Right lobe of liver (tissue), 6 donors: ENCODE results near the gene DICER1. TPM values are rescaled to one million over a fixed set of nuclear protein-coding genes. Genes with fewer than 3 reads are reported as not detected.
A peak's percentile ranks its signal among the peaks of the same experiment; 100 is the strongest.

ENCODE experiments used
- ATAC-seq, 4 donors: fragments of 200-7000 bp; cut with Tn5 transposase; one replicate each; pipeline ENCODE4 v1.9.1; 2020; ENCODE audit warnings: mild to moderate bottlenecking in 4 of 4, moderate library complexity in 4 of 4
- DNase-seq, 3 donors: peaks; one replicate each; pipeline ENCODE4 v3.0.0-alpha.2; 2020
- H3K27ac ChIP-seq, 3 donors: fragments of 200-600 bp; one replicate each; pipeline ENCODE4 v1.8.0; 2022
- H3K27me3 ChIP-seq, 2 donors: fragments of 200-600 bp; one replicate each; pipeline ENCODE4 v1.8.0; 2022
- H3K36me3 ChIP-seq, 4 donors: fragments of 200-600 bp; sonication (generic) in 1 of 4; one replicate each; pipeline versions ENCODE4 v1.5.1 to v1.8.0; 2017 to 2022; ENCODE audit warnings: control low read depth in 1 of 4
- H3K4me1 ChIP-seq, 4 donors: fragments of 200-600 bp; sonication (generic) in 1 of 4; one replicate each; pipeline versions ENCODE4 v1.5.1 to v1.8.0; 2017 to 2022; ENCODE audit warnings: control low read depth in 1 of 4
- H3K4me3 ChIP-seq, 3 donors: fragments of 200-600 bp; one replicate each; pipeline ENCODE4 v1.8.0; 2022
- H3K9me3 ChIP-seq, 4 donors: fragments of 200-600 bp; sonication (generic) in 1 of 4; one replicate each; pipeline versions ENCODE4 v1.5.1 to v1.8.0; 2017 to 2022; ENCODE audit warnings: control low read depth in 1 of 4
- CTCF ChIP-seq, 4 donors: fragments of 200-600 bp in 3 of 4; fragments of 450-650 bp in 1 of 4; IDR thresholded peaks; one replicate each; pipeline versions ENCODE4 v1.5.1 to v1.8.0; 2016 to 2022; ENCODE audit warnings: antibody characterized with exemption in 4 of 4, mild to moderate bottlenecking in 2 of 4
- POLR2A ChIP-seq: fragments of 450-650 bp; IDR thresholded peaks from one replicate; pipeline ENCODE4 v1.6.1; 2017; ENCODE audit warnings: antibody characterized with exemption, mild to moderate bottlenecking
- WGBS: methylation state at CpG from one replicate; pipeline ENCODE4 v1.1.6; 2018; ENCODE audit warnings: low coverage, low lambda C conversion rate; ENCODE audit not compliant: insufficient coverage; ENCODE audit errors: missing lambda C conversion rate; 5-methylcytosine and 5-hydroxymethylcytosine counted together
- intact Hi-C, 2 donors: fragments of 100-400 bp; cut with DNase I; formaldehyde crosslinking; loops; one replicate each; pipeline versions ENCODE4 v1.11.2 to v1.14.1; 2022
- total RNA-seq, 6 experiments: library from RNA; depleted of rRNA in 2 of 6; stranded (reverse); fragments of >200 nt in 2 of 6; fragmentation: NEBNext Ultra II Directional in 3 of 6; extraction: Animal tissue kit (Norgen Biotek cat#: 25700) in 3 of 6; gene quantifications; one replicate each; pipeline versions ENCODE4 v1.1.0 to v1.2.4, GENCODE V29; 2016 to 2023
- donor health status: DM: no; HTN: yes; CAD: no.
- donor health status: DM: no; HTN: no; CAD: no.
- donor health status: DM: no; HTN: no; CAD: no.
- donor health status: DM: no; HTN: yes; CAD: no.
- donor health status: DM: no; HTN: yes; CAD: no.

The DICER1 gene
- total RNA-seq, 6 experiments from 2014 or later: 27.6 to 47.9 (median 30.3) TPM

GRCh38 chr14:95137804-95138167 is 19.5 kb downstream of the DICER1 start:
- Histone ChIP-seq H3K4me1 (peaks cover 0 to 33% (median 14%) of the 10 kb centered on the region in 4 donors), H3K27ac (no peak overlapping the region), H3K27me3 (no peaks in the 10 kb centered on the region), H3K36me3 (peaks cover 0 to 6% (median under 1%) of the 10 kb centered on the region in 4 donors), H3K9me3 (no peaks in the 10 kb centered on the region), H3K4me3 (no peak overlapping the region)
- intact Hi-C loops: no loop called here
- ATAC-seq (peak in 2 of 4 donors; percentile 10 to 41), DNase-seq (no peak)
- WGBS: 60% methylated on average over 5 of the region's 5 CpGs
- TF ChIP-seq CTCF (IDR thresholded peaks at IDR 0.05) (no peak), POLR2A (no peak)

GRCh38 chr14:95137164-95137803 is 20.0 kb downstream of the DICER1 start:
- Histone ChIP-seq H3K27ac (no peak overlapping the region), H3K4me3 (no peak overlapping the region), H3K4me1 (peaks cover 0 to 32% (median 14%) of the 10 kb centered on the region in 4 donors), H3K36me3 (peaks cover 0 to 11% (median 2%) of the 10 kb centered on the region in 4 donors), H3K9me3 (no peaks in the 10 kb centered on the region), H3K27me3 (no peaks in the 10 kb centered on the region)
- no peak for DNase-seq
- TF ChIP-seq CTCF (IDR thresholded peaks at IDR 0.05): no peak
- no peak for ATAC-seq
- intact Hi-C loops: no loop called here

- Histone ChIP-seq H3K4me3 (no peak overlapping the region), H3K36me3 (peaks cover 0 to 16% (median 2%) of the 10 kb centered on the region in 4 donors), H3K27me3 (no peaks in the 10 kb centered on the region), H3K4me1 (peaks cover 0 to 28% (median 11%) of the 10 kb centered on the region in 4 donors), H3K27ac (no peak overlapping the region), H3K9me3 (no peaks in the 10 kb centered on the region)
- no peak for ATAC-seq
- no peak for DNase-seq
- 88% methylated on average over 1 of the region's 1 CpG for WGBS
- intact Hi-C loops: no loop called here
- no peak for TF ChIP-seq POLR2A
- TF ChIP-seq CTCF (IDR thresholded peaks at IDR 0.05): no peak
Observed at GRCh38 chr14:95136631-95137030, 20.7 kb downstream of the DICER1 start.

GRCh38 chr14:95134304-95134933 is 22.9 kb downstream of the DICER1 start:
- no peak for DNase-seq
- intact Hi-C loops: no loop called here
- Histone ChIP-seq H3K4me1 (peaks cover 0 to 14% (median 0%) of the 10 kb centered on the region in 4 donors), H3K9me3 (no peaks in the 10 kb centered on the region), H3K27me3 (no peaks in the 10 kb centered on the region), H3K27ac (no peak overlapping the region), H3K4me3 (no peak overlapping the region), H3K36me3 (peaks cover 0 to 16% (median 5%) of the 10 kb centered on the region in 4 donors)
- 87% methylated on average over 8 of the region's 8 CpGs for WGBS
- TF ChIP-seq CTCF (IDR thresholded peaks at IDR 0.05) (no peak), POLR2A (no peak)
- peak in 3 of 4 donors; percentile 40 to 83 (median 58) for ATAC-seq
